Glutamatergic neuron (in vitro differentiated cells): ENCODE measurements around the gene KASH5. TPM values are rescaled to one million over a fixed set of nuclear protein-coding genes. Genes with fewer than 3 reads are reported as not detected.

Experiments
- DNase-seq: peaks from one replicate; pipeline ENCODE4 v3.0.0; 2022
- H3K27ac Mint-ChIP-seq: one replicate; pipeline ENCODE4 v1.8.0; 2020; ENCODE audit warnings: mild to moderate bottlenecking, mixed read lengths, inconsistent platforms; ENCODE audit not compliant: unreplicated experiment
- H3K27me3 Mint-ChIP-seq: one replicate; pipeline ENCODE4 v1.8.0; 2020; ENCODE audit warnings: mild to moderate bottlenecking, moderate library complexity, mixed read lengths, inconsistent platforms; ENCODE audit not compliant: unreplicated experiment
- H3K36me3 Mint-ChIP-seq: one replicate; pipeline ENCODE4 v1.8.0; 2020; ENCODE audit warnings: mild to moderate bottlenecking, mixed read lengths, inconsistent platforms; ENCODE audit not compliant: unreplicated experiment
- H3K4me1 Mint-ChIP-seq: one replicate; pipeline ENCODE4 v1.8.0; 2020; ENCODE audit warnings: mild to moderate bottlenecking, low read depth, mixed read lengths, inconsistent platforms; ENCODE audit not compliant: unreplicated experiment
- H3K4me3 Mint-ChIP-seq: one replicate; pipeline ENCODE4 v1.8.0; 2020; ENCODE audit warnings: mild to moderate bottlenecking, mixed read lengths, inconsistent platforms; ENCODE audit not compliant: unreplicated experiment
- H3K9me3 Mint-ChIP-seq: one replicate; pipeline ENCODE4 v1.8.0; 2020; ENCODE audit warnings: mild to moderate bottlenecking, moderate library complexity, mixed read lengths, inconsistent platforms; ENCODE audit not compliant: unreplicated experiment
- total RNA-seq: library from RNA; stranded (reverse); fragmentation: NEBNext Ultra II Directional; extraction: Animal tissue kit (Norgen Biotek cat#: 25700); gene quantifications from one replicate; pipeline ENCODE4 v1.2.1, GENCODE V29; 2021; ENCODE audit not compliant: unreplicated experiment
- TF ChIP-seq, protein P1 (sequence below): fragments of 200-600 bp; sonication (generic); IDR thresholded peaks from one replicate; pipeline ENCODE4 v1.5.0; 2021; ENCODE audit not compliant: partially characterized antibody, unreplicated experiment

KASH5 gene
- total RNA-seq, 1 donor from 2014 or later: 0.49 TPM

GRCh38 chr19:49409441-49410029 lies 21.5 kb downstream of the KASH5 start:
- H3K36me3 Mint-ChIP-seq: no peaks in the 10 kb centered on the region
- H3K4me1 Mint-ChIP-seq: peaks cover 5% of the 10 kb centered on the region
- no peak for DNase-seq
- TF ChIP-seq, protein P1, sequence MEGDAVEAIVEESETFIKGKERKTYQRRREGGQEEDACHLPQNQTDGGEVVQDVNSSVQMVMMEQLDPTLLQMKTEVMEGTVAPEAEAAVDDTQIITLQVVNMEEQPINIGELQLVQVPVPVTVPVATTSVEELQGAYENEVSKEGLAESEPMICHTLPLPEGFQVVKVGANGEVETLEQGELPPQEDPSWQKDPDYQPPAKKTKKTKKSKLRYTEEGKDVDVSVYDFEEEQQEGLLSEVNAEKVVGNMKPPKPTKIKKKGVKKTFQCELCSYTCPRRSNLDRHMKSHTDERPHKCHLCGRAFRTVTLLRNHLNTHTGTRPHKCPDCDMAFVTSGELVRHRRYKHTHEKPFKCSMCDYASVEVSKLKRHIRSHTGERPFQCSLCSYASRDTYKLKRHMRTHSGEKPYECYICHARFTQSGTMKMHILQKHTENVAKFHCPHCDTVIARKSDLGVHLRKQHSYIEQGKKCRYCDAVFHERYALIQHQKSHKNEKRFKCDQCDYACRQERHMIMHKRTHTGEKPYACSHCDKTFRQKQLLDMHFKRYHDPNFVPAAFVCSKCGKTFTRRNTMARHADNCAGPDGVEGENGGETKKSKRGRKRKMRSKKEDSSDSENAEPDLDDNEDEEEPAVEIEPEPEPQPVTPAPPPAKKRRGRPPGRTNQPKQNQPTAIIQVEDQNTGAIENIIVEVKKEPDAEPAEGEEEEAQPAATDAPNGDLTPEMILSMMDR: no peak
- peaks cover 13% of the 10 kb centered on the region for H3K27me3 Mint-ChIP-seq
- no peak overlapping the region for H3K4me3 Mint-ChIP-seq
- no peak overlapping the region for H3K27ac Mint-ChIP-seq
- H3K9me3 Mint-ChIP-seq: peaks cover 1% of the 10 kb centered on the region

- Mint-ChIP-seq H3K36me3 (no peaks in the 10 kb centered on the region), H3K4me1 (peaks cover 8% of the 10 kb centered on the region), H3K9me3 (peaks cover 1% of the 10 kb centered on the region), H3K27me3 (peaks cover 18% of the 10 kb centered on the region), H3K27ac (no peak overlapping the region), H3K4me3 (no peak overlapping the region)
- DNase-seq: no peak
- TF ChIP-seq, protein P1: no peak
These were observed 23.8 kb downstream of the KASH5 start for GRCh38 chr19:49411681-49412326.

DNA sequence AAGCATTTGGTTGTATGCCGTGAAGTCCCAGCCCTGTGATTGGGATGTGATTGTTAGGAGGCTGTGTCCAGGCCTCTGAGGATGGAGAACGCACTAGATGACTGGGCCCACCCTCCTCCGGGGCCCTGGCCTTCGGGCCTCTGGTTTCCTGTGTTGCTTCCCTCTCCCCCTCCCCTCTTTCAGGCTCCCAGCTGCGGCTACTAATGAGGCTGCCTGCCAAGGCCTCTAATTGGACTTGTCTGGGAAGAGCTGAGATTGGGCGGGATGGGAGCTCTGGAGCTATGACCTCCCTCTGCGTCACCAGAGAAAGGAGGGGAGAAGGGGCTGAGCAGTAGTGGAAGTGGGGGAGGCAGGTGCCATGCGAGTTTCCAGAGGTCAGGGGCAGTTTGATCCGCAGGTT lies 25.3 kb downstream of the KASH5 start:
- Mint-ChIP-seq H3K9me3 (peaks cover 1% of the 10 kb centered on the region), H3K36me3 (no peaks in the 10 kb centered on the region), H3K27me3 (peaks cover 17% of the 10 kb centered on the region), H3K4me3 (no peak overlapping the region), H3K27ac (no peak overlapping the region), H3K4me1 (peaks cover 10% of the 10 kb centered on the region)
- TF ChIP-seq, protein P1: no peak
- DNase-seq: peak; percentile 47

DNA sequence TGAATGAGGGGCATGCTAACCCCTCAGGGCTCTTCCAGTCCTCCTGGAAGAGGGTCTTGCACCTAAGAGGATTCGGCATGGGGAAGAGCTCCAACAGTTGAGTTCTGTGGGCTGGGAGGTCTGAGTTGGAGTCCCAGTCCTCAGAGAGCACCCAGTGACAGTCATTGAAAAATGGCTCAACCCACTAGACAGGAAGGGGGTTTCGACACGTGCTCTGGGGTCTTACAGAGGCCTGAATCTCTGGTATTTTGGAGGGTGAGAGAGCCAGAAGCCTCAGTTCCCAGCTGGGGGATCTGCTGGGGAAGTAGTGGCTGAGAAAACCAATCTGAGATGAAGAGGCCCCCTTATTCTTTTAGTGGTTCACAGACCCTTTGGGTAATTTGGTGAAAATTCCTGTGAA lies 26.2 kb downstream of the KASH5 start:
- TF ChIP-seq, protein P1: no peak
- no peak overlapping the region for H3K4me3 Mint-ChIP-seq
- peaks cover 17% of the 10 kb centered on the region for H3K27me3 Mint-ChIP-seq
- DNase-seq: no peak
- peaks cover 1% of the 10 kb centered on the region for H3K9me3 Mint-ChIP-seq
- H3K4me1 Mint-ChIP-seq: peaks cover 10% of the 10 kb centered on the region
- no peaks in the 10 kb centered on the region for H3K36me3 Mint-ChIP-seq
- no peak overlapping the region for H3K27ac Mint-ChIP-seq

- peaks cover 10% of the 10 kb centered on the region for H3K4me1 Mint-ChIP-seq
- H3K27ac Mint-ChIP-seq: no peak overlapping the region
- peaks cover 17% of the 10 kb centered on the region for H3K27me3 Mint-ChIP-seq
- no peak for DNase-seq
- TF ChIP-seq, protein P1: no peak
- H3K4me3 Mint-ChIP-seq: no peak overlapping the region
- peaks cover 1% of the 10 kb centered on the region for H3K9me3 Mint-ChIP-seq
- no peaks in the 10 kb centered on the region for H3K36me3 Mint-ChIP-seq
These were observed 27.2 kb downstream of the KASH5 start for GRCh38 chr19:49415102-49415809.
